Panc1 (cell line): ENCODE results near the gene RASGRP2. TPM values are rescaled to one million over a fixed set of nuclear protein-coding genes. Genes with fewer than 3 reads are reported as not detected.

ENCODE experiments used
- ATAC-seq: fragments of 200-7000 bp; cut with Tn5 transposase; 2 replicates; pipeline ENCODE4 v1.9.1; 2020; ENCODE audit warnings: mild to moderate bottlenecking, moderate library complexity
- BruUV-seq: library from RNA; stranded (reverse); fragments of 400-500 nt; replicated peaks from 2 replicates; lab custom pipeline; 2021; lab: Mats Ljungman, UMichigan
- CTCF ChIA-PET: fragments of 300-600 bp; sonication (Branson Sonifier 250); formaldehyde crosslinking; loops from one replicate; lab custom pipeline; 2022; ENCODE audit warnings: antibody characterized with exemption; lab: Charles Lee
- POLR2A ChIA-PET: fragments of 300-600 bp; sonication (Branson Sonifier 250); formaldehyde crosslinking; loops from one replicate; lab custom pipeline; 2022; ENCODE audit warnings: antibody characterized with exemption; lab: Charles Lee
- DNase-seq: peaks from one replicate; pipeline ENCODE4 v3.0.0-alpha.2; 2010; ENCODE audit warnings: low read depth, low spot score
- H3K27ac ChIP-seq: 2 replicates; pipeline ENCODE4 v1.5.1; 2011; ENCODE audit warnings: mild to moderate bottlenecking, low read length, inconsistent platforms
- H3K27me3 ChIP-seq: fragments of 200-500 bp; sonication (Bioruptor generic); 2 replicates; pipeline ENCODE4 v1.6.0; 2014; ENCODE audit warnings: low read length, inconsistent platforms; ENCODE audit not compliant: control insufficient read depth, insufficient read depth
- H3K36me3 ChIP-seq: fragments of 200-500 bp; sonication (Bioruptor generic); 2 replicates; pipeline ENCODE4 v1.5.1; 2014; ENCODE audit warnings: inconsistent platforms, mild to moderate bottlenecking, low read length, moderate library complexity; ENCODE audit not compliant: control insufficient read depth, insufficient read depth
- H3K4me1 ChIP-seq: 2 replicates; pipeline ENCODE4 v1.5.1; 2011; ENCODE audit warnings: inconsistent platforms, mild to moderate bottlenecking, low read length, moderate library complexity; ENCODE audit not compliant: control insufficient read depth, insufficient read depth
- H3K4me3 ChIP-seq, 2 experiments: 2 replicates each; pipeline ENCODE4 v1.5.1; 2011 to 2012; ENCODE audit warnings: low read depth in 2 of 2, low read length in 2 of 2, mild to moderate bottlenecking in 2 of 2, inconsistent platforms in 1 of 2, moderate library complexity in 1 of 2
- H3K9me3 ChIP-seq: fragments of 200-500 bp; sonication (Bioruptor generic); 2 replicates; pipeline ENCODE4 v1.5.1; 2014; ENCODE audit warnings: low read depth, mild to moderate bottlenecking, inconsistent platforms, low read length, moderate library complexity; ENCODE audit not compliant: control insufficient read depth, insufficient read depth
- POLR2AphosphoS5 ChIP-seq: IDR thresholded peaks from 2 replicates; pipeline ENCODE4 v1.6.1; 2012; ENCODE audit warnings: mild to moderate bottlenecking, low read depth, low read length, moderate library complexity
- SIN3A ChIP-seq: IDR thresholded peaks from 2 replicates; pipeline ENCODE4 v1.6.1; 2012; ENCODE audit warnings: low read depth, mild to moderate bottlenecking, low read length, moderate library complexity, borderline replicate concordance; ENCODE audit not compliant: insufficient read depth
- TCF7L2 ChIP-seq: IDR thresholded peaks from 2 replicates; pipeline ENCODE4 v1.6.1; 2011; ENCODE audit warnings: mild to moderate bottlenecking, low read depth, low read length, inconsistent platforms
- in situ Hi-C: cut with HindIII; loops from 2 replicates; pipeline ENCODE4 v1.10.0; 2016; ENCODE audit warnings: low sequenced_read_pairs, low pct_unique_long_range_greater_than_20kb
- intact Hi-C: fragments of 100-400 bp; cut with micrococcal nuclease; formaldehyde crosslinking; loops from one replicate; pipeline ENCODE4 v1.10.0; 2022; ENCODE audit not compliant: unreplicated experiment
- total RNA-seq: library from RNA; stranded (reverse); gene quantifications from one replicate; pipeline ENCODE4 v1.2.1, GENCODE V29; 2021; ENCODE audit not compliant: unreplicated experiment
- TF ChIP-seq, protein P1 (sequence below): fragments of 450-650 bp; IDR thresholded peaks from 2 replicates; pipeline ENCODE4 v1.5.1; 2017; ENCODE audit warnings: mild to moderate bottlenecking
- TF ChIP-seq, protein P2 (sequence below), 2 experiments: IDR thresholded peaks; 2 replicates each; pipeline ENCODE4 v1.6.1; 2011 to 2012; ENCODE audit warnings: low read depth in 2 of 2, control low read depth in 1 of 2, low read length in 1 of 2, mild to moderate bottlenecking in 1 of 2, moderate library complexity in 1 of 2; ENCODE audit not compliant: insufficient read depth in 1 of 2

RASGRP2 gene
- total RNA-seq, 1 experiment from 2014 or later, result 3.7 TPM

- in situ Hi-C loops, result no loop called here
- POLR2A ChIA-PET, result no interaction called here
- no peak for DNase-seq
- TF ChIP-seq, protein P1, sequence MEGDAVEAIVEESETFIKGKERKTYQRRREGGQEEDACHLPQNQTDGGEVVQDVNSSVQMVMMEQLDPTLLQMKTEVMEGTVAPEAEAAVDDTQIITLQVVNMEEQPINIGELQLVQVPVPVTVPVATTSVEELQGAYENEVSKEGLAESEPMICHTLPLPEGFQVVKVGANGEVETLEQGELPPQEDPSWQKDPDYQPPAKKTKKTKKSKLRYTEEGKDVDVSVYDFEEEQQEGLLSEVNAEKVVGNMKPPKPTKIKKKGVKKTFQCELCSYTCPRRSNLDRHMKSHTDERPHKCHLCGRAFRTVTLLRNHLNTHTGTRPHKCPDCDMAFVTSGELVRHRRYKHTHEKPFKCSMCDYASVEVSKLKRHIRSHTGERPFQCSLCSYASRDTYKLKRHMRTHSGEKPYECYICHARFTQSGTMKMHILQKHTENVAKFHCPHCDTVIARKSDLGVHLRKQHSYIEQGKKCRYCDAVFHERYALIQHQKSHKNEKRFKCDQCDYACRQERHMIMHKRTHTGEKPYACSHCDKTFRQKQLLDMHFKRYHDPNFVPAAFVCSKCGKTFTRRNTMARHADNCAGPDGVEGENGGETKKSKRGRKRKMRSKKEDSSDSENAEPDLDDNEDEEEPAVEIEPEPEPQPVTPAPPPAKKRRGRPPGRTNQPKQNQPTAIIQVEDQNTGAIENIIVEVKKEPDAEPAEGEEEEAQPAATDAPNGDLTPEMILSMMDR, result peak; percentile 91
- no peak for TF ChIP-seq TCF7L2
- peak; percentile 73 for ATAC-seq
- intact Hi-C loops, result no loop called here
- H3K4me3 ChIP-seq, result peak overlapping the region; percentile 43 to 61
- CTCF ChIA-PET, result interaction anchor here (0.6 to 1.7 kb wide), 4 partner anchors 10 to 39 kb away, joined by 3 to 7 read pairs (median 5); partner anchors contain the start of genes PYGM and SF1
- H3K9me3 ChIP-seq, result no peaks in the 10 kb centered on the region
- peaks cover 13% of the 10 kb centered on the region for H3K4me1 ChIP-seq
- H3K27me3 ChIP-seq, result no peaks in the 10 kb centered on the region
- no peaks in the 10 kb centered on the region; the same call in 1 of the 2 replicates for H3K36me3 ChIP-seq
- peak overlapping the region; percentile 68; the same call in 1 of the 2 replicates for H3K27ac ChIP-seq
- no TSS peak for BruUV-seq
Observed at GRCh38 chr11:64742889-64743590, 902 bp downstream of the RASGRP2 start.

DNA sequence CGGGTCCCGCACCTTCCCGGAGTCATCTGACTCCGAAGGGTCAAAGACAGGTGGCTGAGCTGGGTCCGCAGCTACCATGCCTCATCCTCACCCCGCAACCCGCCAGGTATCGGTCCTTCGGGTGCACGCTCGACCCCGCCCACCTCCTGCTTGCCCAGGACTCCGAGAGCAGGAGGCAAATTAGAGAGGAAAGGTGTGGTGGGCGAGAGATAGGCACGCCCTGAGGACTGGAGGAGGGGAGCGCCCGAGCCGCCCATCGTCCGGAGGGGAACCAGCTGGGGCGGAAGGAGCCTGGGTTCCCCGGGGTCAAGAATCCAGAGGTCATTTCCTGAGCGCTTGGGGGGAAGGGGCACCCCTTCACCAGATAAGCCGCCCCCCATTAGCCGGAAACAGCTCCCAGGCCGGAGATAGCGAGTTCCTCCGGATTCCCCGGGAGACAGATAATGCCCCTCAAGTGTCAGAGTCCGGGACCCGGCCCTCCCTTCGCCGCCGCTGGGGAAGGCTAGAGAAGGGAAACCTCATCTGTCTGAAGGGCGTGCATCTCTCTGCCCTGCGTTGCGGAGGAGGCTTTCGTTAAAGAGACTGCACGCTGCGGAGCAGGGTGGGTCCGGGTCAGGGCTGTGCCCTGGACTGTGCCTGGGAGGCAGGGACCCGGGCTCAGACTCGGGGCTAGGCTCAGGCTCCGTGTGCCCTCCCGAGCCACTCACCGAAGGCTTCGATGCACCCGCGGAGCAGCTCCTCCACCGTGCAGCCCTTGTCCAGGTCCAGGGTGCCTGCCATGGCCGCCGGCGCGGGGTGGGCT, 1.7 kb downstream of the RASGRP2 start:
- H3K4me1 ChIP-seq, result peaks cover 13% of the 10 kb centered on the region
- ChIA-PET POLR2A (no interaction called here), CTCF (interaction anchor here (0.6 to 0.8 kb wide), 3 partner anchors 20 to 38 kb away, joined by 3 to 6 read pairs (median 5); no protein-coding TSS in a partner anchor)
- no TSS peak for BruUV-seq
- TF ChIP-seq, protein P1, result no peak
- TF ChIP-seq SIN3A, result no peak
- no peak for TF ChIP-seq POLR2AphosphoS5
- TF ChIP-seq, protein P2, sequence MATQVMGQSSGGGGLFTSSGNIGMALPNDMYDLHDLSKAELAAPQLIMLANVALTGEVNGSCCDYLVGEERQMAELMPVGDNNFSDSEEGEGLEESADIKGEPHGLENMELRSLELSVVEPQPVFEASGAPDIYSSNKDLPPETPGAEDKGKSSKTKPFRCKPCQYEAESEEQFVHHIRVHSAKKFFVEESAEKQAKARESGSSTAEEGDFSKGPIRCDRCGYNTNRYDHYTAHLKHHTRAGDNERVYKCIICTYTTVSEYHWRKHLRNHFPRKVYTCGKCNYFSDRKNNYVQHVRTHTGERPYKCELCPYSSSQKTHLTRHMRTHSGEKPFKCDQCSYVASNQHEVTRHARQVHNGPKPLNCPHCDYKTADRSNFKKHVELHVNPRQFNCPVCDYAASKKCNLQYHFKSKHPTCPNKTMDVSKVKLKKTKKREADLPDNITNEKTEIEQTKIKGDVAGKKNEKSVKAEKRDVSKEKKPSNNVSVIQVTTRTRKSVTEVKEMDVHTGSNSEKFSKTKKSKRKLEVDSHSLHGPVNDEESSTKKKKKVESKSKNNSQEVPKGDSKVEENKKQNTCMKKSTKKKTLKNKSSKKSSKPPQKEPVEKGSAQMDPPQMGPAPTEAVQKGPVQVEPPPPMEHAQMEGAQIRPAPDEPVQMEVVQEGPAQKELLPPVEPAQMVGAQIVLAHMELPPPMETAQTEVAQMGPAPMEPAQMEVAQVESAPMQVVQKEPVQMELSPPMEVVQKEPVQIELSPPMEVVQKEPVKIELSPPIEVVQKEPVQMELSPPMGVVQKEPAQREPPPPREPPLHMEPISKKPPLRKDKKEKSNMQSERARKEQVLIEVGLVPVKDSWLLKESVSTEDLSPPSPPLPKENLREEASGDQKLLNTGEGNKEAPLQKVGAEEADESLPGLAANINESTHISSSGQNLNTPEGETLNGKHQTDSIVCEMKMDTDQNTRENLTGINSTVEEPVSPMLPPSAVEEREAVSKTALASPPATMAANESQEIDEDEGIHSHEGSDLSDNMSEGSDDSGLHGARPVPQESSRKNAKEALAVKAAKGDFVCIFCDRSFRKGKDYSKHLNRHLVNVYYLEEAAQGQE (IDR thresholded peaks at IDR 0.05; ENCODE audit: insufficient read depth in 1 of 2, low read depth in 2 of 2, low read length in 1 of 2), result no peak
- no peak for TF ChIP-seq TCF7L2
- H3K27ac ChIP-seq, result no peak overlapping the region
- H3K4me3 ChIP-seq, result peak overlapping the region; percentile 43 to 61
- ATAC-seq (peak; percentile 35), DNase-seq (no peak)
- no peaks in the 10 kb centered on the region for H3K27me3 ChIP-seq
- no peaks in the 10 kb centered on the region for H3K9me3 ChIP-seq
- in situ Hi-C loops, result no loop called here
- H3K36me3 ChIP-seq, result no peaks in the 10 kb centered on the region; the same call in 1 of the 2 replicates
- intact Hi-C loops, result no loop called here
